DMS 273 (cell line): ENCODE results near the gene ZNF319.

Experiments
- DNase-seq: peaks from one replicate; lab custom pipeline; 2025; ENCODE audit not compliant: unreplicated experiment; lab: John Stamatoyannopoulos, UW

The ZNF319 gene

GRCh38 chr16:58037365-58038057 is 37.0 kb upstream of the ZNF319 start:
- no peak for DNase-seq

DNA sequence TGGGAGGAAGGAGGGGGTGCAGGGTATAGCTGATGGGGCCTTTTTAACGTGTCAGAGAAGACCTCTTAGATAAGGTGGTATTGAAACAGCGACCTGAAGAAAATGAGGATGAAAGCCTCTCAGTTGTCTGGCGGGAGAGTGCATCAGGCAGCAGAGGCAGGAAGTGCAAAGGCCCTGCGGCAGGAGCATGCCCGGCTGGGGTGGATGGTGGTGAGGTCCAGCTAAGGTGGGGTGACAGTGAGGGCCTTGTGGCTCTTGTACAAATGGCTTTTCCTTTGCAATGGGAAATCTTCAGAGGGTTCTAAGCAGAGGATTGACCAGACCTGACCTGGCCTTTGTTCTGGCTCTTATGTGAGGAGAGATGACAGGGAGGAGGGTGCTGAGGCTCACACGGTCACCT is 36.5 kb upstream of the ZNF319 start:
- DNase-seq = no peak

DNA sequence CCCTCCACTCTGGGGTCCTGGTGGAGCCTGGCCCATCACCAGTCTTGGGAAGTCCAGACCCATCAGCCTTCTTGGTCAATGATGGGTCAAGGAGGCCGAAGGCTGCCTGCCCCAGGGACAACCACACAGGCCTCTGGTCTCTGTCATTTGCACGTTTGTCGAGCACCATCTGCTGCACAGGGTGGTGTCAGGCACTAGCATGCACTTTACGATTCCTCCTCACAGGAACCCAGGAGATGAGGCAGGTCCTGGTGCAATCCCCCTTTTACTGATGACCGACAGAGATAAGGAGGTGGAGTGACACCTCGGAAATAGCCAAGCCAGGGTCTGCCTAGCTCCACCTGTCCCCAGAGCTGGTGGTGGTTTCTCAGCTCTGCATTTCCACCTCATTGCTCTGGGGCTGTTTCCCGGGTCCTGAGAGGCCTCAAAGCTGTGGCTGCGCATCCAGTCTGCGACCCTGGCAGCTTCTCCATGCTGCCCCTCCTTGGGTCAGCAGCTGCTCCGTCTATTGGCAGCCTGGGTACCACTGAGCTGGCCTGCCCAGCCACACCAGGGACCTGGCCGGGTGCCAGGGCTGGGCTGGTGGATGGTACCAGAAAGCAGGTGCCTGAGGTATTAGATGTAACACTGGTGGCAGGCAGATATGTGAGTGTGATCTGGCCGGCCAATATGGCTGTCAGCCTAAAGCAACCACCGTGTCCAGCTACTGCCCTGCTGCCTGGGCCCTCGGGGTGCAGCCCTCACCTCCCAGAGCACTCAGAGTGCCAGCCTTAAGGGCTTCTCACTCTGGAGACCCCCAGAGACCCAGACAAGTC is 35.1 kb upstream of the ZNF319 start:
- DNase-seq = peak; percentile 19

GRCh38 chr16:58034774-58035173 is 34.3 kb upstream of the ZNF319 start:
- no peak for DNase-seq

- DNase-seq = no peak
Measured at GRCh38 chr16:58034128-58034685, 33.7 kb upstream of the ZNF319 start.

DNA sequence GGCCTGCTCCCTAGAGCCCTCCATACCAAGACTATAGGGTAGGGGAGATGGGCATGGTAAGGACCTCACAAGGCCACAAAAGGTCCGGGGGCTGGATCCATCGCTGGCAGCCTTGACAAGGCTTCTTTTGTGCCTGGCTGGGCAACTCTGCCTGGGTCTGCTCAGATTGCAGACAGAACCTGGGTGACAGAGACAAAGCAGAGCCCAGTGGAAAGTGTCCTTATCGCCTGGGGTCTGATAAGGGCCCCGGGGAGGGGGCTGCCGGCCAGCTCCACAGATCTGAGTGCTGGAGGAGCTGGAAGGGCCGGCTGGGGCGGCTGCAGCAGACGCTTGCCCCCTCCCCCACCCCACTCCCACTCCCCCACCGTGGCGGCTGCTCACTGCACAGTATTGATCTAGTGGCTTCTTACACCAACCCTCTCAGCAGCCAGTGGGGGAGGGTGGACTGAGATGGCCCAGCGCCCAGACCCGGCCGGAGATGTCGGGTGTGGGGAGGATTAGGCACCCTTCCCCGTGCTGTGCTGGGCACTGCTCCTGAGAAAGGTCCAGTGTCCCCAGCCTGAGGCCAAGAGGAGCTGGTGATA is 32.3 kb upstream of the ZNF319 start:
- DNase-seq = no peak

DNA sequence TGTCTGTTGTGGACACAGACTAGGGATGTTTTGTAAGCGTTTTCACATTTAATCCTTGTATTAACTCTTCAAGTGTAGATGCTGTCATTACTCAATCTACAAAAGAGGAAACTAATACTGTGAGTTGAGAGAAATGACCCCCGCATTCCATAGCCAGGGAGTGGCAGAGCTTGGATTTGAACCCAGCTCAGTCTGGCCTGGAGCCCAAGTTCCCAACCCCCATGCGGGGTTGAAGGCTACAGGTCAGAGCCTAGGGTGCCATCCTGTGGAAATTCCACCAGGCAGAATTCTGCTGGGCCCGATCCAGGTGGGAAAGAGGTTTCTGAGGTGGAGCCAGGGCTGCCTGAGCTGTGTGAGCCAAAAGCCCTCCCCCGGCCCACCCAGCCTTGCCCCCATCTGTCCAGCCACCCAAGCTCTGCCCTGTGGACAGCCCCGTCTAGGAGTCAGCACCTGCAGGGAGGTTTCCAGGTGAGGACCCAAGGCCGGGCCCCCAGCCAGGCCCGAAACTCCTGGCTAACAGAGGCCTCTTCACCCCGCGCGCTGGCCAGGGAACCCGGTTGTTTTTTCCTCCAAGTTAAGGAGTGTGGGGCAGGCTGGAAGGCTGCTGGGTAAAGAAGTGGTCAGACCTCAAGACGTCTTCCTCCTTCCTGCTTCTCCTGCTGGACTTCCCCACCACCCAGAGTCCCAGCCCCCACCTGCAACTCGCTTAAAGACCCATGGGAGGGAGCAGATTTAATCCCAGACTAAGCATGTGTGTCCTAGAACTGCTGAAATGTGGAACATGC is 30.7 kb upstream of the ZNF319 start:
- DNase-seq = no peak

DNA sequence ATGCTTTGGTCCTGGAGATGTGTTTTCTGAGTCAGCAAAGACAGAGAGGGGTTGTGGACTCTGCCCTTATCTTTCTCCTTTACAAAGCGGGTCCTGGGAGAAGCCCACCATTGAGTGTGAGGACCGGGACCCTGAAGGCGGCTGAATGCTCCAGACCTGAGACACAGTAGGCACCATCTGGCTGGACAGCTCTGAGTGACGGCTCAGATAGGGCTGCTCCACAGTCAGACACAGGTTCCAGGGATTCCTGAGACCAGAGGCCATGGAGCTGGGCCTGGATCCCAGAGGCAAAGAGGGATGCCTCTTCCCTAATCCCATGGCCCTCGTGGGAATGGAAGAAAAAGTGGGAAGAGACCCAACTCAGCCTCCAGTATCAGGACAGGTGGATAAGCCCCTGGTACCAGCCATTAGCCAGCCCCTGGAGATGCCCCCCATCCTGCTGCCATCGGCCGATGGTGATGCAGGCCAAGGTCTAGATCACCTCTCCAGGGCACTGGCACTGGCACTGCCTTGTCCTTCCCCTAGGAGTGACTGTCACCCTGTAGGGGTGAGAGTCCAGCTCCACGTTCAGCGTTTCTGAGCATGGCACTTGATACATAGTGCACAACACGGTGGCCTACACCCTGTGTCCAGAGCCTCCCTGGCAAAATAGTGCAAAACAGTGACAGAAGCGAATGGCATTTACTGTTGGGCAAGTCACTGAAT is 29.8 kb upstream of the ZNF319 start:
- no peak for DNase-seq

DNA sequence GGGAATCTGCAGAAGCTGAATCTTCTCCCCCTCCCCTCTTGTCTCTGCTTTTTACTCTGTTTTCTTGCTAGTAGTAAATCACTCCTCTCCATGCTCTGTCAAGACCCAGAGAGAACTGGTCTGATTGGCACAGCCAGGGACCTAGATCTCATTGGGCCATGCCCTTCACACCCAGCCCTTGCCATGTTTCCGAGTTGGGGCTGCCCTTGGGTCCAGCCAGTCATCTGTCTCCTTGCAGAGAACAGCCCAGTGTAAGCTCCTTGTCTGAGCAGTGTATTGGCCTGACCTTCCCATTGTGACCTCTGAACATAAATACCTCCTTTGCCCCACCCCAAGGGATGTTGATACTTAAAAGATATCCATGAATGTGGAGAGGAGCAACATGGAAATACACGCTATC is 28.9 kb upstream of the ZNF319 start:
- no peak for DNase-seq

GRCh38 chr16:58028541-58029070 is 28.1 kb upstream of the ZNF319 start:
- peak; percentile 22 for DNase-seq

GRCh38 chr16:58027916-58028455 is 27.5 kb upstream of the ZNF319 start:
- DNase-seq = no peak

DNA sequence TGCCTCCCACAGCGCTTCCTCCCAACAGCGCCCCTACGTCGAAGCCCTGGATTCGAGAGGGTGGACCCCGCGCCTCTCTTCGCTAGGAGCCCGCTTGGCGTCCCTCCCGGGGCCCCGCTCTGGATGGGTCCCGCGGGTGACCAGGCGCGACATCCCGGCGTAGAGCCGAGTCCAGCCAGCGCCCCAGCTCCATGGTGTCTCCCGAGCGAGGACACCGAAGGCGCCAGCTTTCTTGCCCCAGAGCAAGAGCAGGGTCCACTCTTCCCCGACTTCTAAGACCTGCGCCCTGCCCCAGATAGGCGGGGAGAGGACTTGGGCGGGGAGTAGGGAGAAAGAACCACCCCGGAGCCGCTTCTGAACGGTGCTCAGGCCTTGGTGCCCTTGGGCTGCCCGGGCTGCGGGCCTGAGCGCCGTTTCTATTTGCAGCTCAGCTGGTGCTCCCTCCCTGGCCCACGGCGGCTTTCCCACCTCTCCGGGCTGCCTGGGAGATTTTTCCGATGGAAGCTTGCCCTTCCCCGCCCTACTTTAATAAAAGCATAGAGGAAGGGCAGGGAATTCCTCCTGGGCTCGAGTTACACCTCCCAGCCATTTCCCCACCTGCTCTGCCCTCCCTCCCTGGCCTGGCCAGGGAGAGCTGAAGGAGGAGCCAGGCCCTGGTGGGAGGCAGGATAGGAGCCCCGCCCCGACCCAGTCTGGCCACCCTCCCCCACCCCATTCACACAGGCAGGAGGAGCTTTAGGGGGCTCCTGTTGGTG is 26.9 kb upstream of the ZNF319 start:
- DNase-seq = peak; percentile 89

DNA sequence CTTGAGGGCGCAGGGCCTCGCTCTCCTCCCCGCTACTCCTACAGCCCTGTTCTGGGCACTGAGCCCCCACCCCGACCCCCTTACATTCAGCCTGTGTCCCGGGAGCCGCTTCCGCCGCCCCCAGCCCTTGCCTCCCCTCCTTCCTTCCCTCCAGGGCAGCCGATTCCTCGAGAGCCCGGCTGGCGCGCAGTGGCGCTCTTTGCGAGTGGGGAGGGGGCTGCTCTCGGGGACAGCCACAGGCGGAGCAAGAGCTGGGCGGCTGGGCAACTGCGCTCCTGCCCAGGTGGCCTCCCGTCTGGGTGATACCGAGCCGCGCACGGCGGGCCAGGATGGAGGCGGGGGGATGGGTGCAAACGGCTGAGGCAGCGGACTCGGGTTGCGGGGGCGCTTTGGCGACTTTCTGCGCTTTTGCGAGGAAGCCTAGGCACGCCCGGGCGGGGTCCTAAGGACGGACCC is 26.3 kb upstream of the ZNF319 start:
- DNase-seq = peak; percentile 66

DNA sequence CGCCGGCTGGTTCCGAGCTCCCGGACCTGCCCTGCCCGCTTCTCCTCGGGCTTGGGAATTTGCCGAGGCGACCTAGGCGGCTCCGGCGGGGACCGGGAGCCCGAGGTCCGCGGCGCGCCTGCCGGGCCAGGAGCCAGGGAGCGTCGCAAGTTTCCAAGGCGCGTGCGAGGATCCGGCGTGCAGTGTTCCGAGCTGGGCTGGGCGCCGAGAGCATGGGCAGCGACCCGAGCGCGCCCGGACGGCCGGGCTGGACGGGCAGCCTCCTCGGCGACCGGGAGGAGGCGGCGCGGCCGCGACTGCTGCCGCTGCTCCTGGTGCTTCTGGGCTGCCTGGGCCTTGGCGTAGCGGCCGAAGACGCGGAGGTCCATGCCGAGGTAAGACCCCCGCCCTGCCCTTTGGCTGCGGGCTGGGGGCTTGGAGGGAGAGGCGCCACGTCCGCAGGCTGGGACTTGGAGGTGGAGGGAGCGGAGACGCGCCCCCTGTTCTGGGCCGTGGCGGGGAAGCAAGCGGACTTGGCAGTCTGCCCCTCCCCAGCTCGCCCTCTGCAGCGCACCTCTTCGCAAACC is 25.8 kb upstream of the ZNF319 start:
- DNase-seq = peak; percentile 83

DNA sequence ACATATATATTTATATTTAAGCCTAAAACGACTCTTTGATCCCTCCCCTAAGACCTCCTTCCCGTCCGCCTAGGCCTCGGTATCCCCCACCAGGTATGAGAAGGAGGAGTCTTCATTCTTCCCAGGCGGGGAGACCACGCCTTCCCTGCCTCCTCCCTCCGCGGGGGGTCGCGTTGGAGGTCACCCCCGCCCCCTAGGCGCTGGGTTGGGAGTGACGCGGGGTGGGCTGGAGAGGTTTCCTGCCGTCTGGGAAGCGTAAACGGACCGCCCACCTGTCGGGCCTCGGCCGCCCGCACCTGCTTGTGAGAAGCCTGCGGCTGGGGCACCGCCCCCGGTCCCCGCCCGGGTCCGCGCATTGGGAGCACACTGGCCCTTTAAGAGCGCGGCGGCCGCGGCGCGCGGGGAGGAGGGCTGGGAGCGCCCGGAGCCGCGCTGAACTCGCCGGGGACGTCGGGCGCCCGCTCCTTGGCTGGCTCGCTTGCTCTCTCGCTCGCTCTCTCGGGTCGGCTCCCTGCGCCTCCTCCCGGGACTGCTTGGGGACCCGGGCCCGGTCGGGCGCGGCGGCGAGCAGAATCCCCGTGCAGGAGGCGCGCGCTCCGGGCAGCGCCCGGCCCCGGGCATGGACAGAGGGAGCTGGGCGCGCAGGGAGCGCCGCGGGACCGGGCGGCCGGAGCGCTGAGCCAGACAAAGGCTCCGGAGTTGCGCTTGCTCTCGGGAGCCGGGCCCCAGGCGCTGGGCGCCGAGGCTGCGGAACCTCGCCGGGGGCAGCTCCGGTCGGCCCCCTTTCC is 25.1 kb upstream of the ZNF319 start, which contains the start of gene MMP15:
TSS of gene MMP15 (plus strand) at position 404 of the 788 bp plus-strand sequence. CDS start 597 bp downstream, outside the sequence.
- DNase-seq = peak; percentile 85

DNA sequence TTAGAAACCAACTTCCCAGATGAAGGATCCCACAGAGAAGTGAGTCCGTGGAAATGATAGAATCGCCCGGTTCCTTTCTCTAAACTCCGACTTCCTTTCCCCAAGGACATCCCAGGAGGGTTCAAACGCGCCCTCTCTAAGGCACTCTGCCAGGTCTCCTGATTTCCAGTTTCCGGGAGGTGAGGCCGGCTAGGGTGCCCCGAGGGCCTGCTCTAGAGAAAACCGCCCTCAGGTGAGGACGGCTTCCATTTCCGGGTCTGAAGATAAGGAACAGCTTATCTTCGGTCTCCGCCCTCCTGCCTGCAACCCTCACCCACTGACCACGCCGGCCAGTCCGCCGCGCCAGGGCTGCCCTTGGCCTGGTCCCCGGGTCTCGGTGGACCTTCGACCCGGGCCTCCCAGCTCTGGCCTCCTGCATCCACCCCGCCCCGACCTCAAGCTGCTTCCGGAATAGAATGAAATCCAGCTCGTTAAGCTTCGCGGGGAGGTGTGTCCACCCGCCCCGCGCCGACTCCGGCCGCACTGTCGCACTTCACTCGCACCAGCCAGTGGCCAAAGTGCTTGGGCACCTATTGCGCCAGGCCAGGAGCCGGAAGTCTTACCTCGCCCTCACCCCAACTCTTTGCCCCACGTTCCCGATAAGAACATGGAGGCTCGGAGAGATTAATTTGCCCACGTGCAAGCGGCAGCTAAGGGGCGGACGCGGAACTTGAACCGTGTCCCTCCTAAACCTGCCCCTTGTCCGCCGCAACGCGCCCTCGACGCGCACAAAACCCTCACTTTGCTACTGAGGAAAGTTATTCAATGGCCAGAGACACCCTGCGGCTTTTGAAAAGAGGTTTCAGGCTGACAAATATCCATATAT is 24.2 kb upstream of the ZNF319 start:
- DNase-seq = peak; percentile 35
